ENCODE results near the gene WHAMM.

DNA sequence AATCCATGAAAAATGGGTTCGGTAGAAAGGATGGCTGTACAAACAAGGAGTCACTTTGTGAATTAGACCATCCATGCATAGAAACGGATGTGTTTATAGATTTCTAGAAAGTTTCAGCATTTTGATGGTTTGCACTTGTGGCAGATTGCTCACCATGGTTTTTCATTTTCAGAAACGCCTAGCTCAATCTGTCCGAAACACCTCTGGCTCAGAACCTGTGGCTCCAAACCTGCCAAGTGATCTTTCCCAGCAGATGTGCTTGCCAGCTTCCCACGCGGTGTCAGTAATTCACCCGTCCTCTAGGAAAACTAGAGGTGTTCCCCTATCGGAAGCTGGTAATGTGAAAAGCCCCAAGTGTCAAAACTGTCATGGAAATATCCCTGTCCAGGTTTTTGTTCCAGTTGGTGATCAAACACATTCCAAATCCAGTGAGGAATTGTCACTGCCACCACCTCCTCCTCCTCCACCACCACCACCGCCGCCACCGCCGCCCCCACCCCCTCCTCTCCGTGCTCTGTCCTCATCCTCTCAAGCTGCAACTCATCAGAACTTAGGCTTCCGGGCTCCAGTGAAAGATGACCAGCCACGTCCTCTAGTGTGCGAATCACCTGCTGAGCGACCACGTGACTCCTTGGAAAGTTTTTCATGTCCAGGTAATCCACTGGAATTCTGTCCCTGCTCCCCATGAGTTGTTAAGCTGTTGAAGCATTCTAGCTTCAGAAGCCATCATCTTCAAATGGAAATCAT lies 21.2 kb downstream of the WHAMM start:
- TF ChIP-seq, protein P1, sequence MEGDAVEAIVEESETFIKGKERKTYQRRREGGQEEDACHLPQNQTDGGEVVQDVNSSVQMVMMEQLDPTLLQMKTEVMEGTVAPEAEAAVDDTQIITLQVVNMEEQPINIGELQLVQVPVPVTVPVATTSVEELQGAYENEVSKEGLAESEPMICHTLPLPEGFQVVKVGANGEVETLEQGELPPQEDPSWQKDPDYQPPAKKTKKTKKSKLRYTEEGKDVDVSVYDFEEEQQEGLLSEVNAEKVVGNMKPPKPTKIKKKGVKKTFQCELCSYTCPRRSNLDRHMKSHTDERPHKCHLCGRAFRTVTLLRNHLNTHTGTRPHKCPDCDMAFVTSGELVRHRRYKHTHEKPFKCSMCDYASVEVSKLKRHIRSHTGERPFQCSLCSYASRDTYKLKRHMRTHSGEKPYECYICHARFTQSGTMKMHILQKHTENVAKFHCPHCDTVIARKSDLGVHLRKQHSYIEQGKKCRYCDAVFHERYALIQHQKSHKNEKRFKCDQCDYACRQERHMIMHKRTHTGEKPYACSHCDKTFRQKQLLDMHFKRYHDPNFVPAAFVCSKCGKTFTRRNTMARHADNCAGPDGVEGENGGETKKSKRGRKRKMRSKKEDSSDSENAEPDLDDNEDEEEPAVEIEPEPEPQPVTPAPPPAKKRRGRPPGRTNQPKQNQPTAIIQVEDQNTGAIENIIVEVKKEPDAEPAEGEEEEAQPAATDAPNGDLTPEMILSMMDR (IDR thresholded peaks at IDR 0.05): no peak
- TF ChIP-seq POLR2A (IDR thresholded peaks at IDR 0.05; ENCODE audit: low read length) (no peak), FOSL2 (IDR thresholded peaks at IDR 0.05) (no peak), FOSL2 (CRISPR knock-in tag; IDR thresholded peaks at IDR 0.05) (no peak), JUN (IDR thresholded peaks at IDR 0.05) (no peak), EP300 (IDR thresholded peaks at IDR 0.05) (no peak), RCOR1 (IDR thresholded peaks at IDR 0.05; ENCODE audit: low read depth, low read length) (no peak), CEBPB (IDR thresholded peaks at IDR 0.05) (no peak)
- TF ChIP-seq, protein P2, sequence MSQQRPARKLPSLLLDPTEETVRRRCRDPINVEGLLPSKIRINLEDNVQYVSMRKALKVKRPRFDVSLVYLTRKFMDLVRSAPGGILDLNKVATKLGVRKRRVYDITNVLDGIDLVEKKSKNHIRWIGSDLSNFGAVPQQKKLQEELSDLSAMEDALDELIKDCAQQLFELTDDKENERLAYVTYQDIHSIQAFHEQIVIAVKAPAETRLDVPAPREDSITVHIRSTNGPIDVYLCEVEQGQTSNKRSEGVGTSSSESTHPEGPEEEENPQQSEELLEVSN (IDR thresholded peaks at IDR 0.05; ENCODE audit: borderline replicate concordance, low read depth): no peak
- TF ChIP-seq, protein P3, sequence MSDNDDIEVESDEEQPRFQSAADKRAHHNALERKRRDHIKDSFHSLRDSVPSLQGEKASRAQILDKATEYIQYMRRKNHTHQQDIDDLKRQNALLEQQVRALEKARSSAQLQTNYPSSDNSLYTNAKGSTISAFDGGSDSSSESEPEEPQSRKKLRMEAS (IDR thresholded peaks at IDR 0.05): no peak
- TF ChIP-seq, protein P4, sequence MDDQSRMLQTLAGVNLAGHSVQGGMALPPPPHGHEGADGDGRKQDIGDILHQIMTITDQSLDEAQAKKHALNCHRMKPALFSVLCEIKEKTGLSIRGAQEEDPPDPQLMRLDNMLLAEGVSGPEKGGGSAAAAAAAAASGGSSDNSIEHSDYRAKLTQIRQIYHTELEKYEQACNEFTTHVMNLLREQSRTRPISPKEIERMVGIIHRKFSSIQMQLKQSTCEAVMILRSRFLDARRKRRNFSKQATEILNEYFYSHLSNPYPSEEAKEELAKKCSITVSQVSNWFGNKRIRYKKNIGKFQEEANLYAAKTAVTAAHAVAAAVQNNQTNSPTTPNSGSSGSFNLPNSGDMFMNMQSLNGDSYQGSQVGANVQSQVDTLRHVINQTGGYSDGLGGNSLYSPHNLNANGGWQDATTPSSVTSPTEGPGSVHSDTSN (IDR thresholded peaks at IDR 0.05): no peak
- TF ChIP-seq, protein P5, sequence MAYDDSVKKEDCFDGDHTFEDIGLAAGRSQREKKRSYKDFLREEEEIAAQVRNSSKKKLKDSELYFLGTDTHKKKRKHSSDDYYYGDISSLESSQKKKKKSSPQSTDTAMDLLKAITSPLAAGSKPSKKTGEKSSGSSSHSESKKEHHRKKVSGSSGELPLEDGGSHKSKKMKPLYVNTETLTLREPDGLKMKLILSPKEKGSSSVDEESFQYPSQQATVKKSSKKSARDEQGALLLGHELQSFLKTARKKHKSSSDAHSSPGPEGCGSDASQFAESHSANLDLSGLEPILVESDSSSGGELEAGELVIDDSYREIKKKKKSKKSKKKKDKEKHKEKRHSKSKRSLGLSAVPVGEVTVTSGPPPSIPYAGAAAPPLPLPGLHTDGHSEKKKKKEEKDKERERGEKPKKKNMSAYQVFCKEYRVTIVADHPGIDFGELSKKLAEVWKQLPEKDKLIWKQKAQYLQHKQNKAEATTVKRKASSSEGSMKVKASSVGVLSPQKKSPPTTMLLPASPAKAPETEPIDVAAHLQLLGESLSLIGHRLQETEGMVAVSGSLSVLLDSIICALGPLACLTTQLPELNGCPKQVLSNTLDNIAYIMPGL (CRISPR knock-in tag; IDR thresholded peaks at IDR 0.05; ENCODE audit: borderline replicate concordance): no peak
- TF ChIP-seq, protein P6, sequence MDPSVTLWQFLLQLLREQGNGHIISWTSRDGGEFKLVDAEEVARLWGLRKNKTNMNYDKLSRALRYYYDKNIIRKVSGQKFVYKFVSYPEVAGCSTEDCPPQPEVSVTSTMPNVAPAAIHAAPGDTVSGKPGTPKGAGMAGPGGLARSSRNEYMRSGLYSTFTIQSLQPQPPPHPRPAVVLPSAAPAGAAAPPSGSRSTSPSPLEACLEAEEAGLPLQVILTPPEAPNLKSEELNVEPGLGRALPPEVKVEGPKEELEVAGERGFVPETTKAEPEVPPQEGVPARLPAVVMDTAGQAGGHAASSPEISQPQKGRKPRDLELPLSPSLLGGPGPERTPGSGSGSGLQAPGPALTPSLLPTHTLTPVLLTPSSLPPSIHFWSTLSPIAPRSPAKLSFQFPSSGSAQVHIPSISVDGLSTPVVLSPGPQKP (IDR thresholded peaks at IDR 0.05; ENCODE audit: low read depth, low read length): no peak
